CD4-positive, alpha-beta T cell treated with Interleukin-10 for 1 hour (primary cell): ENCODE results near the gene HEXB.

Experiments used
- DNase-seq: peaks from one replicate; pipeline ENCODE4 v3.0.0-alpha.2; 2020

HEXB gene

GRCh38 chr5:74761241-74761640 is 76.2 kb downstream of the HEXB start:
- no peak for DNase-seq

DNA sequence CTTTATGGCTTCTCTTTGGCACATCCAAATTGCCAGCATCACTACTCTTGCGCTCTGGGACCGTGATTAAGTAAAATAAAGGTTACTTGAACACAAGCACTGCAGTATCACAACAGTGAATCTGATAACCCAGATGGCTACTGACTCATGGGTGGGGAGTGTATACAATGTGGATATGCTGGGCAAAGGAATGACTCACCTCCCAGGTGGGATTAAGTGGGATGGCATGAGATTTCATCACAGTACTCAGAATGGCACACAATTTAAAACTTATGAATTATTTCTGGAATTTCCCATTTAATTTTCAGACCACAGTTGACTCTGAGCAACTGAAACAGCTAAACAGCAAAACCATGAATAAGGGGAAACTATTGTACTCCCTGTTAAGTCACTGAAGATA is 77.6 kb downstream of the HEXB start:
- DNase-seq, result no peak

DNA sequence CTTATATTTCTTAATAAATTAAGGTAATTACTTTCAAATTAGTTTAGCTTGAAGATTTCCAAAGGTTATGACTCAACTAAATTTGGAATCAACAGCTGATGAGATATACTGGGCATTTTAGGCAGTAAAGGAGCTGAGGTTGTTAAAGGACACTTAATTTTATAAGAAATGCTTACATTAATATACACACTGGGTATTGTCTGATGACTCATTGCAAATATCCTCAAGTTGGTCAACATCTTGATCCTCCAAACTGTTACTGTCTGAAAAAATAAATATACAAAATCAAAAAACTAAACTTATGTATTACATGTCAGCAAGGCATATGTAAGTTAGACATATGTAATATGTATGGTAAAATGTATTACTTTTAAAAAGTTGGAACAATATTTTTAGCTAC is 78.5 kb downstream of the HEXB start:
- no peak for DNase-seq

DNA sequence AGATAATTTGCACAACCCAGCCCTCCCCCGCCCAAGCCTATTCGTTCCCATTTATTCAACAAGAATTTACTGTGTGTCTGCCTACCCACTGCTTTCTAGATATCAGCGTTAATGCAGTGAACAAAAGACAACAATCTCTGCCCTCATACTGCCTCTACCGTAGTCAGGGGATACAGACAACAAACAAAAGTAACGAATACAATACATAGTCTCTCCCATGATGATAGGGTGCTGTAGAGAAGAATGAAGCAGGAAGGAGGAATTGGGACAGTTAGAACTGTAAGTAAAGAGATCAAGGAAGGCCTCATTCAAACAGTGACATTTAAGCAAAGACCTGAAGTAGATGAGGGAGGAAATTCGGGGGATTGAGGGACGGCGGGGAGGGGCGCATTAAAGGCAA is 80.2 kb downstream of the HEXB start:
- no peak for DNase-seq

- DNase-seq, result no peak
Observed at GRCh38 chr5:74765929-74766328, 80.9 kb downstream of the HEXB start.

- DNase-seq, result peak; percentile 47
Observed at GRCh38 chr5:74766418-74766848, 81.4 kb downstream of the HEXB start.

DNA sequence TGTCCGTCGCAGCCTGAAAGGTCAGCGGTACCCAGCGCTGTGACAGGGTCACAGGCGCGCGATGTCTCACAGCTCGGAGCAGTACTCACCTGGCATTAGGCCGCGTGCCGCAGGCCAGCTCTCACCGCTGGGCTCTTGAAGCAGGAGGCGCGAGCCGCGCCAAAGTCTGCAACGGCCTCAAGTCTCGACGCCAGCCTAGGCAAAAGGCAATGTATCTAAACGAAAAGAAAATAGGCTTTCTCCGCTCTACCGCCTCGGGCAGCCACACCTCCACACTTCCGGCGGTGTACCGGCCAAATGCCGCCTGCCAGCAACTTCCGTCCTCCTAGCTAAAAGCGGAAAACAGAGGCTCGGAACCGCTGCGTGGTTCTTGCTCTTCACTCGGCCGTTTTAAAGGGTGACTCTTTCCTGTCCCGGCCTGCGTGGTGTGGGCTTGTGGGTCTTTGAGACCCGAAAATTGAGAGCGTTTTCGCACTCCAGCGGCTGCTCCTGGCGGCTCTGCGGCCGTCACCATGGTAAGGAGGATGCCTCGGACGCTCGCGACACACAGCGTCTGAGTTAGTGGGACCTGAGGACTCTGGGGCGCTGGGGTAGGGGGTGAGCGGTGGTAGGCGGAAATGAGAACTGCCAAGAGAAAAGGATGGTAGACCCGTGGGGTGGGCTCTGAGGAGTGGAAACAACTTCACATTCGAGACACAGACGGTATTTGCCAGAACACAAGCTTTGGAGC is 82.0 kb downstream of the HEXB start, which contains the start of the genes GFM2 and NSA2:
Gene GFM2 (minus strand): TSS at position 269 of the 730 bp plus-strand sequence. CDS start 3,375 bp downstream, outside the sequence.
Gene NSA2 (plus strand): TSS at position 401 of the 730 bp plus-strand sequence. CDS start 112 bp downstream, at position 513.
- DNase-seq, result peak; percentile 94

DNA sequence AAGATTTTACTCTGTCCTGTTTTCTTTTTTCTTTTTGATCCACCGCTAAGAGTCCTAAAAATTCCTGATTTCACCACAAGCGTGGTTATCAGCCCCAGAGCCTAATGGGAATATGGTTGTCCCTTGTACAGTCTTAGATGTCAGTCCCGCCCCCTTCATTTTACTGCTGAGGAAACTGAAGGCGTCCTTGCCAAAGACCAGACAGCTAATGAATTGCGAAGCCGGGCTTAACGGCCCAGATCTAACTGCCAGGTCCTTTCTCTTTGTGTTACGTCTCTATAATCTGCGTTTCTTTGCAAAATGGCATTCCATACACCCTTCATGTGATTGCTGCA is 82.5 kb downstream of the HEXB start:
- DNase-seq, result no peak
